ENCODE data around the gene TLCD3B.

TLCD3B gene

DNA sequence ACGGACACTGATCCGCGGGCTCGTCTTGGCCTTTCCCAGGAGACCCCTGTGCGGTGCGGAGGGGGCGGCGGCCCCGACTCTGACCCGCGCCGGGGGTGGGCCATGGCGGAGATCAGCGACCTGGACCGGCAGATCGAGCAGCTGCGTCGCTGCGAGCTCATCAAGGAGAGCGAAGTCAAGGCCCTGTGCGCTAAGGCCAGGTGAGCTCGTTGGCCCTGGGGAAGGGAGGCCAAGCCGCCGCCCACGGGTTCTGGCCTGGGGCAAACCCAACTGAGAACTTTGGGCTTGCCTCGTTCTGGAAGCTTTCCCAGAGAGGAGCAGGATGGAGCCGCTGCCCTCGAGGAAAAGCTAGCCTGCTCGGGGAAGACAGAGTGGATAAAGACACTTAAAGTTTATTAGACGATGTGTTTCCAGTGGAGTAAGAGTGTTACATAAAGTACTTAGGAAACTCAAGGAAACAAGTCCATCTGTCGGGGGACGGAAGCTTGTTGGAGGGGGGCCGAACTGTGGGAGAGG, 45.3 kb upstream of the TLCD3B start:
- H3K4me3 ChIP-seq (ENCODE audit: low read depth, low read length): peak overlapping the region; percentile 83
- H3K9me3 ChIP-seq (ENCODE audit: control insufficient read depth, low read length): no peaks in the 10 kb centered on the region
- no peaks in the 10 kb centered on the region for H3K27me3 ChIP-seq (ENCODE audit: control insufficient read depth, insufficient read depth, low read length)
- no peaks in the 10 kb centered on the region for H3K36me3 ChIP-seq (ENCODE audit: control insufficient read depth, insufficient read depth, low read length)
- peak overlapping the region; percentile 90 for H3K27ac ChIP-seq
- peaks cover 6% of the 10 kb centered on the region for H3K4me1 ChIP-seq
- peaks cover 34% of the 10 kb centered on the region for H3K79me2 ChIP-seq
- H3K4me2 ChIP-seq (ENCODE audit: low read length): peak overlapping the region; percentile 65
- peak overlapping the region; percentile 75 for H3K9ac ChIP-seq
- TF ChIP-seq, protein P1, sequence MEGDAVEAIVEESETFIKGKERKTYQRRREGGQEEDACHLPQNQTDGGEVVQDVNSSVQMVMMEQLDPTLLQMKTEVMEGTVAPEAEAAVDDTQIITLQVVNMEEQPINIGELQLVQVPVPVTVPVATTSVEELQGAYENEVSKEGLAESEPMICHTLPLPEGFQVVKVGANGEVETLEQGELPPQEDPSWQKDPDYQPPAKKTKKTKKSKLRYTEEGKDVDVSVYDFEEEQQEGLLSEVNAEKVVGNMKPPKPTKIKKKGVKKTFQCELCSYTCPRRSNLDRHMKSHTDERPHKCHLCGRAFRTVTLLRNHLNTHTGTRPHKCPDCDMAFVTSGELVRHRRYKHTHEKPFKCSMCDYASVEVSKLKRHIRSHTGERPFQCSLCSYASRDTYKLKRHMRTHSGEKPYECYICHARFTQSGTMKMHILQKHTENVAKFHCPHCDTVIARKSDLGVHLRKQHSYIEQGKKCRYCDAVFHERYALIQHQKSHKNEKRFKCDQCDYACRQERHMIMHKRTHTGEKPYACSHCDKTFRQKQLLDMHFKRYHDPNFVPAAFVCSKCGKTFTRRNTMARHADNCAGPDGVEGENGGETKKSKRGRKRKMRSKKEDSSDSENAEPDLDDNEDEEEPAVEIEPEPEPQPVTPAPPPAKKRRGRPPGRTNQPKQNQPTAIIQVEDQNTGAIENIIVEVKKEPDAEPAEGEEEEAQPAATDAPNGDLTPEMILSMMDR (IDR thresholded peaks at IDR 0.05): no peak
- peak overlapping the region; percentile 87 for H2AFZ ChIP-seq

GRCh38 chr16:30075503-30076275, 44.6 kb upstream of the TLCD3B start, which contains the start of gene PPP4C:
TSS of gene PPP4C (plus strand) at chr16:30075994. CDS start at chr16:30076378, 384 bp downstream.
- Histone ChIP-seq H3K4me1 (peaks cover 6% of the 10 kb centered on the region), H3K9me3 (ENCODE audit: control insufficient read depth, low read length) (no peaks in the 10 kb centered on the region), H3K27me3 (ENCODE audit: control insufficient read depth, insufficient read depth, low read length) (no peaks in the 10 kb centered on the region), H3K79me2 (peaks cover 34% of the 10 kb centered on the region), H3K27ac (peak within 1 kb of the TSS; percentile 90), H3K9ac (peak within 1 kb of the TSS; percentile 75), H2AFZ (peak within 1 kb of the TSS; percentile 87), H3K4me3 (ENCODE audit: low read depth, low read length) (peak within 1 kb of the TSS; percentile 83), H3K4me2 (ENCODE audit: low read length) (peak within 1 kb of the TSS; percentile 65), H3K36me3 (ENCODE audit: control insufficient read depth, insufficient read depth, low read length) (no peaks in the 10 kb centered on the region)
- TF ChIP-seq, protein P1 (IDR thresholded peaks at IDR 0.05): no peak

- TF ChIP-seq, protein P1 (IDR thresholded peaks at IDR 0.05): no peak
- H3K36me3 ChIP-seq (ENCODE audit: control insufficient read depth, insufficient read depth, low read length): peaks cover 5% of the 10 kb centered on the region
- H3K9me3 ChIP-seq (ENCODE audit: control insufficient read depth, low read length): no peaks in the 10 kb centered on the region
- H3K9ac ChIP-seq: no peak overlapping the region
- H3K4me2 ChIP-seq (ENCODE audit: low read length): peak overlapping the region; percentile 33
- H3K4me3 ChIP-seq (ENCODE audit: low read depth, low read length): no peak overlapping the region
- H2AFZ ChIP-seq: no peak overlapping the region
- peaks cover 44% of the 10 kb centered on the region for H3K79me2 ChIP-seq
- H3K27ac ChIP-seq: no peak overlapping the region
- no peaks in the 10 kb centered on the region for H3K27me3 ChIP-seq (ENCODE audit: control insufficient read depth, insufficient read depth, low read length)
- peaks cover 27% of the 10 kb centered on the region for H3K4me1 ChIP-seq
These were observed 39.4 kb upstream of the TLCD3B start for GRCh38 chr16:30070490-30070889.

GRCh38 chr16:30069611-30070462, 38.8 kb upstream of the TLCD3B start:
- no peaks in the 10 kb centered on the region for H3K9me3 ChIP-seq (ENCODE audit: control insufficient read depth, low read length)
- peaks cover 5% of the 10 kb centered on the region for H3K36me3 ChIP-seq (ENCODE audit: control insufficient read depth, insufficient read depth, low read length)
- peaks cover 27% of the 10 kb centered on the region for H3K4me1 ChIP-seq
- H2AFZ ChIP-seq: no peak overlapping the region
- H3K27me3 ChIP-seq (ENCODE audit: control insufficient read depth, insufficient read depth, low read length): no peaks in the 10 kb centered on the region
- no peak overlapping the region for H3K27ac ChIP-seq
- TF ChIP-seq, protein P1 (IDR thresholded peaks at IDR 0.05): no peak
- H3K9ac ChIP-seq: no peak overlapping the region
- peak overlapping the region; percentile 52 for H3K4me2 ChIP-seq (ENCODE audit: low read length)
- peak overlapping the region; percentile 23 for H3K4me3 ChIP-seq (ENCODE audit: low read depth, low read length)
- peaks cover 37% of the 10 kb centered on the region for H3K79me2 ChIP-seq

All from parathyroid adenoma (tissue), 2 donors.